Heart left ventricle (tissue), 13 donors: ENCODE data around the gene PARP8.

Source experiments
- CTCF ChIP-seq, 12 donors: fragments of 200-600 bp; sonication (generic) in 4 of 12; IDR thresholded peaks; one replicate each; pipeline versions ENCODE4 v1.5.0 to v1.8.0; 2018 to 2022; ENCODE audit warnings: antibody characterized with exemption in 12 of 12, mild to moderate bottlenecking in 5 of 12
- POLR2A ChIP-seq, 2 donors: fragments of 450-650 bp; IDR thresholded peaks; one replicate each; pipeline ENCODE4 v1.6.1; 2017; ENCODE audit warnings: antibody characterized with exemption in 2 of 2, mild to moderate bottlenecking in 2 of 2, moderate library complexity in 2 of 2
- donor health status: ischemic (EF 13 %, LVEDD 7.1; RV severe dilation, severe dysfunction).
- donor health status: DM: no; HTN: yes; CAD: no.
- donor health status: DM: no; HTN: no; CAD: no.
- donor health status: ischemic (EF 25% LVEDD 6.9; RV normal size, moderate dysfunction).
- donor health status: ischemic (EF 25% LVEDD 5.7; RV mildly dilated, moderate dysfunction).
- donor health status: ischemic (EF 35%, LVEDD 5.7; RV mildly dilated, moderate dysfunction).
- donor health status: nonischemic (EF 11% LVEDD 7.7; RV severe dilation, severe dysfunction).
- donor health status: DM: yes; HTN: yes; CAD: no.
- donor health status: PGD.
- donor health status: ischemic (EF 29% LVEDD 5.4; RV normal size, mild dysfunction).
- donor health status: nonischemic (EF 23%, LVEDD 6.1; RV moderate dilation, normal function).

GRCh38 chr5:50799596-50799995 is 133.2 kb downstream of the PARP8 start:
- TF ChIP-seq CTCF (IDR thresholded peaks at IDR 0.05) (no peak), POLR2A (IDR thresholded peaks at IDR 0.05) (no peak)
